IMR-90 (cell line): ENCODE data around the gene ACSM6.
"Not testable (repeated sequence)": the region's sequence is repeated elsewhere in the genome, so short reads cannot be mapped to it uniquely, and the experiment has no call there.

ENCODE experiments used
- CEBPB ChIP-seq: IDR thresholded peaks from 2 replicates; pipeline ENCODE4 v1.6.1; 2012; ENCODE audit warnings: low read depth, low read length, improper control_type of control experiment
- CHD1 ChIP-seq: IDR thresholded peaks from 2 replicates; pipeline ENCODE4 v1.6.1; 2012; ENCODE audit warnings: low read depth, low read length, improper control_type of control experiment
- FOS ChIP-seq: fragments of 150-350 bp; IDR thresholded peaks from 2 replicates; pipeline ENCODE4 v1.6.1; 2016; ENCODE audit warnings: low read depth, low read length
- MAFK ChIP-seq: IDR thresholded peaks from 2 replicates; pipeline ENCODE4 v1.6.1; 2012; ENCODE audit warnings: low read depth, low read length, improper control_type of control experiment
- POLR2A ChIP-seq: IDR thresholded peaks from 2 replicates; pipeline ENCODE4 v1.6.1; 2012; ENCODE audit warnings: mild to moderate bottlenecking, low read depth, low read length
- RAD21 ChIP-seq: IDR thresholded peaks from 2 replicates; pipeline ENCODE4 v1.6.1; 2012; ENCODE audit warnings: low read length, improper control_type of control experiment
- RFX5 ChIP-seq: IDR thresholded peaks from 2 replicates; pipeline ENCODE4 v1.8.0; 2012; ENCODE audit warnings: low read depth, mild to moderate bottlenecking, low read length, moderate library complexity
- TF ChIP-seq, protein P1 (sequence below): conservative IDR thresholded peaks from 2 replicates; pipeline ENCODE4 v1.5.1; 2012; ENCODE audit warnings: mild to moderate bottlenecking, low read depth, low read length, improper control_type of control experiment
- TF ChIP-seq, protein P2 (sequence below): fragments of 150-350 bp; IDR thresholded peaks from 2 replicates; pipeline ENCODE4 v1.6.1; 2017; ENCODE audit warnings: mild to moderate bottlenecking, antibody characterized with exemption, low read length, low read depth

DNA sequence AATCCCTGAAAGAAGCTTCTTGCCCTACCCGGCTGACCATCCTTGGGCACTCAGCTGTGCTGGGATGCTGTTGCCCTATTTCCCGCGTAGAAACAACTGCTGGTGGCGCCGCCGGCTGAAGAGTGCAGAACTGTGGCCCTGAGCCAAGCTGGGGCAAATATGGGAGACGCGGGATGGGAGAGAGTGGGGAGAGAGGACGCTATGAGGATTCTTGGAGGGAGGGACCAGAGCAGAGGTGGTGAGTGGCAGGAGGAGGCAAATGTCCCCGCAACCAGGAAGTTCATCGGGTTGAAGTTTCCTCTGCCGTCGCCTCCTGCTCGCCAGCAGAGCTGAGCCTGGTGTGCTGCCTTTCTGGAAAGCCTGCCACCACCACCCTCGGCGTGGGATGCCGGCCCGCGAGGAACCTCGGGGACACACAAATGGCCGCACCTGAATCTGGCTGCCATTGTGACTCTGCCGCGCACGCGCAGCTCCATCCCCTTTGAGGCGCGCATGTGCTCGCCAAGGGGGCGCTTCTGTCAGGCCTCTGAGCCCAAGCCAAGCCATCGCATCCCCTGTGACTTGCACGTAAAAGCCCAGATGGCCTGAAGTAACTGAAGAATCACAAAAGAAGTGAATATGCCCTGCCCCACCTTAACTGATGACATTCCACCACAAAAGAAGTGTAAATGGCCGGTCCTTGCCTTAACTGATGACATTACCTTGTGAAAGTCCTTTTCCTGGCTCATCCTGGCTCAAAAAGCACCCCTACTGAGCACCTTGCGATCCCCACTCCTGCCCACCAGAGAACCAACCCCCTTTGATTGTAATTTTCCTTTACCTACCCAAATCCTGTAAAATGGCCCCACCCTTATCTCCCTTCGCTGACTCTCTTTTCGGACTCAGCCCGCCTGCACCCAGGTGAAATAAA, 36.9 kb downstream of the ACSM6 start:
- TF ChIP-seq, protein P1, sequence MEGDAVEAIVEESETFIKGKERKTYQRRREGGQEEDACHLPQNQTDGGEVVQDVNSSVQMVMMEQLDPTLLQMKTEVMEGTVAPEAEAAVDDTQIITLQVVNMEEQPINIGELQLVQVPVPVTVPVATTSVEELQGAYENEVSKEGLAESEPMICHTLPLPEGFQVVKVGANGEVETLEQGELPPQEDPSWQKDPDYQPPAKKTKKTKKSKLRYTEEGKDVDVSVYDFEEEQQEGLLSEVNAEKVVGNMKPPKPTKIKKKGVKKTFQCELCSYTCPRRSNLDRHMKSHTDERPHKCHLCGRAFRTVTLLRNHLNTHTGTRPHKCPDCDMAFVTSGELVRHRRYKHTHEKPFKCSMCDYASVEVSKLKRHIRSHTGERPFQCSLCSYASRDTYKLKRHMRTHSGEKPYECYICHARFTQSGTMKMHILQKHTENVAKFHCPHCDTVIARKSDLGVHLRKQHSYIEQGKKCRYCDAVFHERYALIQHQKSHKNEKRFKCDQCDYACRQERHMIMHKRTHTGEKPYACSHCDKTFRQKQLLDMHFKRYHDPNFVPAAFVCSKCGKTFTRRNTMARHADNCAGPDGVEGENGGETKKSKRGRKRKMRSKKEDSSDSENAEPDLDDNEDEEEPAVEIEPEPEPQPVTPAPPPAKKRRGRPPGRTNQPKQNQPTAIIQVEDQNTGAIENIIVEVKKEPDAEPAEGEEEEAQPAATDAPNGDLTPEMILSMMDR, result not testable (repeated sequence)
- TF ChIP-seq FOS, RFX5, POLR2A, RAD21, CEBPB, MAFK, CHD1: not testable (repeated sequence)
- TF ChIP-seq, protein P2, sequence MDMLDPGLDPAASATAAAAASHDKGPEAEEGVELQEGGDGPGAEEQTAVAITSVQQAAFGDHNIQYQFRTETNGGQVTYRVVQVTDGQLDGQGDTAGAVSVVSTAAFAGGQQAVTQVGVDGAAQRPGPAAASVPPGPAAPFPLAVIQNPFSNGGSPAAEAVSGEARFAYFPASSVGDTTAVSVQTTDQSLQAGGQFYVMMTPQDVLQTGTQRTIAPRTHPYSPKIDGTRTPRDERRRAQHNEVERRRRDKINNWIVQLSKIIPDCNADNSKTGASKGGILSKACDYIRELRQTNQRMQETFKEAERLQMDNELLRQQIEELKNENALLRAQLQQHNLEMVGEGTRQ, result not testable (repeated sequence)
